Adrenal gland (tissue), 12 donors: ENCODE data around the gene FAM174C. TPM values are rescaled to one million over a fixed set of nuclear protein-coding genes. Genes with fewer than 3 reads are reported as not detected.
A peak's percentile ranks its signal among the peaks of the same experiment; 100 is the strongest.

Source experiments
- DNase-seq, 7 donors: peaks; one replicate each; pipeline ENCODE4 v3.0.0-alpha.2; 2019 to 2020
- H3K27ac ChIP-seq, 5 donors: fragments of 200-600 bp; sonication (generic) in 4 of 5; 1 replicate in 3 of 5; 2 replicates in 2 of 5; pipeline versions ENCODE4 v1.5.1 to v1.8.0; 2016 to 2020; ENCODE audit warnings: mild to moderate bottlenecking in 1 of 5
- H3K27me3 ChIP-seq: fragments of 200-600 bp; 2 replicates; pipeline ENCODE4 v1.8.0; 2021
- H3K36me3 ChIP-seq, 2 donors: fragments of 200-600 bp; replicated peaks in 1 of 2; 1 replicate in 1 of 2; 2 replicates in 1 of 2; pipeline versions ENCODE4 v1.5.1 to v1.8.0; 2018 to 2022
- H3K4me1 ChIP-seq, 2 donors: fragments of 200-600 bp; replicated peaks in 1 of 2; 1 replicate in 1 of 2; 2 replicates in 1 of 2; pipeline versions ENCODE4 v1.5.1 to v1.8.0; 2018 to 2021
- H3K4me3 ChIP-seq, 4 donors: fragments of 200-600 bp; sonication (generic) in 3 of 4; one replicate each; pipeline ENCODE4 v1.5.1; 2016 to 2018
- H3K9me3 ChIP-seq, 3 donors: fragments of 200-600 bp; sonication (generic) in 1 of 3; replicated peaks in 1 of 3; 1 replicate in 2 of 3; 2 replicates in 1 of 3; pipeline versions ENCODE4 v1.5.1 to v1.8.0; 2016 to 2021
- CTCF ChIP-seq, 6 experiments: fragments of 450-650 bp in 4 of 6; fragments of 200-600 bp in 2 of 6; sonication (generic) in 1 of 6; IDR thresholded peaks; 1 replicate in 5 of 6; 2 replicates in 1 of 6; pipeline versions ENCODE4 v1.5.1 to v1.8.0; 2016 to 2021; ENCODE audit warnings: antibody characterized with exemption in 6 of 6, mild to moderate bottlenecking in 2 of 6, moderate library complexity in 1 of 6
- POLR2A ChIP-seq, 2 donors: fragments of 450-650 bp; IDR thresholded peaks; one replicate each; pipeline ENCODE4 v1.6.1; 2017; ENCODE audit warnings: antibody characterized with exemption in 2 of 2, mild to moderate bottlenecking in 2 of 2, moderate library complexity in 1 of 2
- WGBS, 4 donors: extraction: QIAGEN DNeasy Blood & Tissue Kit in 2 of 4; methylation state at CpG; one replicate each; pipeline versions ENCODE4 v1.1.5 to v1.1.7; 2013 to 2017; 5-methylcytosine and 5-hydroxymethylcytosine counted together
- intact Hi-C, 2 donors: fragments of 100-400 bp; cut with DNase I; formaldehyde crosslinking; loops; one replicate each; pipeline versions ENCODE4 v1.14.1 to v1.15.0; 2022 to 2023
- polyA plus RNA-seq, 3 donors: library from polyadenylated mRNA; stranded (reverse); fragments of 200-250 nt in 2 of 3; fragments of 350-450 nt in 1 of 3; fragmentation: Illumina TruSeq in 1 of 3; extraction: RNeasy Lipid Tissue Mini Kit (QIAGEN cat#74804) in 1 of 3; gene quantifications; one replicate each; pipeline ENCODE4 v1.2.3, GENCODE V29; 2013 to 2014
- total RNA-seq, 9 donors: library from RNA; depleted of rRNA in 4 of 9; stranded (reverse); fragments of >200 nt in 4 of 9; fragments of 120-200 nt in 1 of 9; fragmentation: NEBNext Ultra II Directional in 1 of 9; extraction: Animal tissue kit (Norgen Biotek cat#: 25700) in 1 of 9; gene quantifications; one replicate each; pipeline versions ENCODE4 v1.1.0 to v1.2.4, GENCODE V29; 2013 to 2023
- donor health status: healthy with polysubstance abuse.
- donor health status: Bipolar disorder and iron deficiency.
- donor health status: DM: yes; HTN: yes; CAD: no.
- donor health status: DM: no; HTN: no; CAD: no.
- donor health status: DM: no; HTN: no; CAD: no.
- donor health status: DM: yes; HTN: yes; CAD: no.

The FAM174C gene
- total and polyA plus RNA-seq, 12 donors, result 3.8 to 279 (median 86.5) TPM

GRCh38 chr19:1272423-1273262 is 2.7 kb upstream of the FAM174C start:
- Histone ChIP-seq H3K4me3 (no peak overlapping the region), H3K36me3 (peaks cover 0 to 53% of the 10 kb centered on the region in 2 donors), H3K27me3 (no peaks in the 10 kb centered on the region), H3K9me3 (no peaks in the 10 kb centered on the region), H3K27ac (peak overlapping the region in 3 of 5 donors; percentile 99 to 100 (median 99)), H3K4me1 (peaks cover 51 to 75% of the 10 kb centered on the region in 2 donors)
- intact Hi-C loops, result loop anchor here in 1 of 2 donors (10.0 kb wide), 1 partner anchor 162 kb away; the partner anchor contains the start of gene RPS15
- 74 to 75% (median 74%) methylated on average over 32 to 33 of the region's 33 CpGs for WGBS, 4 donors
- peak in 3 of 7 donors; percentile 45 to 68 (median 50) for DNase-seq
- TF ChIP-seq CTCF (IDR thresholded peaks at IDR 0.05), result no peak
- no peak for TF ChIP-seq POLR2A (IDR thresholded peaks at IDR 0.05)

GRCh38 chr19:1273263-1274041 is 1.9 kb upstream of the FAM174C start:
- Histone ChIP-seq H3K27ac (peak overlapping the region in 4 of 5 donors; percentile 96 to 100 (median 98)), H3K4me1 (peaks cover 51 to 69% of the 10 kb centered on the region in 2 donors), H3K4me3 (no peak overlapping the region), H3K36me3 (peaks cover 0 to 55% of the 10 kb centered on the region in 2 donors), H3K27me3 (no peaks in the 10 kb centered on the region), H3K9me3 (no peaks in the 10 kb centered on the region)
- intact Hi-C loops, result loop anchor here in 1 of 2 donors (10.0 kb wide), 1 partner anchor 161 kb away; the partner anchor contains the start of gene RPS15
- 75 to 84% (median 77%) methylated on average over 19 to 25 of the region's 25 CpGs for WGBS, 4 donors
- TF ChIP-seq CTCF (IDR thresholded peaks at IDR 0.05), result no peak
- DNase-seq, result peak in 3 of 7 donors; percentile 48 to 71 (median 49)

- H3K4me1 ChIP-seq, result peaks cover 47 to 64% of the 10 kb centered on the region in 2 donors
- peak overlapping the region; percentile 51 to 99 (median 98) for H3K27ac ChIP-seq
- peak overlapping the region in 1 of 4 donors; percentile 78 for H3K4me3 ChIP-seq
- TF ChIP-seq CTCF (IDR thresholded peaks at IDR 0.05), result no peak
- TF ChIP-seq POLR2A (IDR thresholded peaks at IDR 0.05), result no peak
- H3K9me3 ChIP-seq, result no peaks in the 10 kb centered on the region
- H3K36me3 ChIP-seq, result peaks cover 0 to 62% of the 10 kb centered on the region in 2 donors
- H3K27me3 ChIP-seq, result no peaks in the 10 kb centered on the region
- DNase-seq, result peak in 4 of 7 donors; percentile 46 to 74 (median 62)
- 59 to 73% (median 67%) methylated on average over 34 to 46 of the region's 46 CpGs for WGBS, 4 donors
- intact Hi-C loops, result loop anchor here in 1 of 2 donors (10.0 kb wide), 1 partner anchor 161 kb away; the partner anchor contains the start of gene RPS15
Observed at GRCh38 chr19:1274081-1274851, 1.1 kb upstream of the FAM174C start.
